NCI-H1105 treated with DMSO at 0.1 percent for 48 hours (cell line): ENCODE data around the gene SLC26A9.

Source experiments
- DNase-seq: peaks from one replicate; lab custom pipeline; 2025; lab: John Stamatoyannopoulos, UW

SLC26A9 gene

DNA sequence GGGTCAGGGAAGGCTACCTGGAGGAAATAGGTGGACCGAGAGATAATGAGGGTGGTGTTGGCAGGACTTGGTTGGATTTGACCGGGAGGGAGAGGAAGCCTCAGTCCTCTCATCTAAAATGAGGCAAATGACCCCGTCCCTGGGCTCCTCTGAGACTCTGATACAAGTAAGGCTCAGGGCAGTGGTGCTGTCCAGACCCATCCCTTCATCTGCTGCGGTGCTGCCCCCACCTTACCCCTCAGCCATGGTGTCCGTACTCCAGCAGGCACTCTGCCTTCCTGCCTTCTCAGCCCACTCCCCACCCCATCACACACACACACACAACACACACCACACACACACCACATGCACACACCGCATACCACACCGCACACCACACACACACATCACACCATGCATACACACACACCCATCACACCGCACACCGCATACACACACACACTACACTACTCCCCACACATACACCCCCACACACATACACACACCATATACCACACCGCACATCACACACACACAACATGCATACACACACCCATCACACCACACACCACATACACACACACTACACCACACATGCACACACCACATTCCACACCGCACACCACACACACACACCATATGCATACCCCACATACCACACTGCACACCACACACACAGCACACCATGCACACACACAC is 29.4 kb upstream of the SLC26A9 start:
- no peak for DNase-seq

DNA sequence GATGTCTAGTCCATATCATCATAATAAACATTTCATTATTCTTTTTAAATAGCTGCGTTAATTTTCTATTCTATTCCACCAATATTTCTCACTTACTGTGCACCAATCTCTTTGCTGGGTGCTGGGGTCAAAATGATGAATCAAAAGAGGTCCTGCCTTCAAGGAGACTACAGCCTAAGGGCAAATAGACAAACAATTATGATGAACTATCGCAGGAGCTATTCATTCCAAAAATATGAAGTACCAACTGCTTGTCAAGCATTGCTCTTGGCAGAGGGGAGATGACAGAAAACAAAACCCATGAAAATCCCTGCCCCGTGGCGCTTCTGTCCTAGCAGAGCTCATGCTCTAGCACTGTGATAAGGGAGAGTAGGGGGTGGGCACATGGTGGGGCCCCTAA is 28.8 kb upstream of the SLC26A9 start:
- peak; percentile 3 for DNase-seq

DNA sequence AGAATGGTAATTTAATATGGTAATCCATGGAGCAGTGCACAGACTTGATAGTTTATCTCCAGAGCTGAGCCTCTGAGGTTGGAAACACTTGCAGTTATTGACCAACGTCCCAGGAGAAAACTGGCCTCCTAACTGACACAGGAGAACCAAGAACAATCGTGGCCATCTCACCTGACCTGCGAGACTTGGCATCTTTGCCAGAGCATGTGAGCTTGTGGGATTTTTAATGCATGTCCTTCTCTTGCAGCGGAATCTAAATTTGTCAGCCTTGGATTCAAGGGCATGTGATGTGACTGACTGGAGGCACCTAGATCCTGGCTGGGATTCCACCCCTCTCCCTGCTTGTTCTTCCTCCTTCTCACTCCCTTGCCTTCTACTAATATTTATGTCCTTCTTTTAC is 27.8 kb upstream of the SLC26A9 start:
- no peak for DNase-seq

DNA sequence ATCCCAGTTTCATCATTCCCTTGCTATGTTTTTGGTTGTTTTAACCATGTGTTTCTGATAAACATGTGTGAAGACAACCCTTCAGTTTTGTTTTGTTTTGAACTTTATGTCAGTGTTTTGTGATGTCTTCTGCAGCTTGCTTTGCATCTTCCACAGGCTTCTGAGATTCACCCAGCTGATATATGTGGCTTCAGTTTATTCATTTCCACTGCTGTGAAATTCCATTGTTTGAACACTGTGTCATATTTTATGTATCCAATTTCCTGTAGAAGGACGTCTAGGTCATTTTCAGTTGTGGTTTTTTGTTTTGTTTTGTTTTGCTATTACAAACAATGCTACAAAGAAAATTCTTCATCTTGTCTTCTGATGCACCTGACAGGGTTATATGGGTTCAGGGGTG is 27.2 kb upstream of the SLC26A9 start:
- no peak for DNase-seq

DNA sequence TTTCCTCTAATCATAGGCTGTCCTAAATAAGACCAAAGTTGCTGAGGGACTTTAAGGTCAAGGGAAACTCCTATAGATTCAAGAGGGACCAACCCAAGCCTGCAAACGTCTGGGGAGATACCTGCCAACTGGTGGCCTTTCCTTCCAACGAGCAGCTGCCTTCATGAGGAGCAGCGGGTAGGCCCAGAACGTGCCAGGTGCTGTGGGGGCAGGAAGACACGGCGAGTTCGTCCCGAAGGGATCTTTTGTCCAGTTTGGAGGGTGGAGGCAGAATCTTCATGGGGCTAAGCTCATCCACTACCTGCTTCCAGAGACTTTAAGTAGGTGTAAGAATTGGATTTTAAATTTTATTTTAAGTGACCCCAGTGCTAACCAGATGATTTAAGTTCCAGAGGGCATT is 26.0 kb upstream of the SLC26A9 start:
- no peak for DNase-seq

DNA sequence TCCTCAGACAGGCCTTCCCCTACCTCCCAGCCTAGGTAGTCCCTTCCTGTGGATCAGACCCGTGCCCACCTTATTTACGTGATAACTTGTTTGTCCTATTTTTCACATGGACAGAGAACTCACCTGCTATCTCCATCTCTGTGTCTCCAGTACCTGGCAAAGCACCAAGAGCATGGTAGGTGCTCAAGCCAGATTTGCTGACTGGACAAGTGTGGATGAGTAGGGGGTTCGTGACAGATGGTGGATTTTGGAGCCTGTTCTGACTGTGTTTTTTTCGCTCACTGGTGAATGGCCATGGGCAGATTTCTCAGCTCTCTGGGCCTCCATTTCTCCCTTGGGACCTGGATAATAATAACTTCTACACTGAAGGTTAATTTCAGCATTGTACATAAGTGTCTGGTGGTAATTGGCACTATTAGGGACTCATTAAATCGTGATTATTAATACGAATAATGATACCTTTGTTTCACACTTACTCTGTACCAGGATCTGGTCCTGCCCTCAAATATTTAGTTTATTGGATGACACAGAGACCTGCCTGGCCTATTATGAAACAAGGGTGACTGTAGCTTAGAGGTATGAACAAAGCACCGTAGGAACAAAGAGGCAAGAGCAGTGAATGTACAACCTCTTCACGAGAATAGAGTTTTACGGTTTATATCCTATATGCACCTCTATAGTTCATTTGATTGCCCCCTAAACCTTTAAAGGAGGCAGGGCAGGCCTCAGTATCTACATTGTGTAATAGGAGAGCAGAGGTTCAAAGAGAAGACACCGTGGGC is 24.5 kb upstream of the SLC26A9 start:
- peak; percentile 33 for DNase-seq

DNA sequence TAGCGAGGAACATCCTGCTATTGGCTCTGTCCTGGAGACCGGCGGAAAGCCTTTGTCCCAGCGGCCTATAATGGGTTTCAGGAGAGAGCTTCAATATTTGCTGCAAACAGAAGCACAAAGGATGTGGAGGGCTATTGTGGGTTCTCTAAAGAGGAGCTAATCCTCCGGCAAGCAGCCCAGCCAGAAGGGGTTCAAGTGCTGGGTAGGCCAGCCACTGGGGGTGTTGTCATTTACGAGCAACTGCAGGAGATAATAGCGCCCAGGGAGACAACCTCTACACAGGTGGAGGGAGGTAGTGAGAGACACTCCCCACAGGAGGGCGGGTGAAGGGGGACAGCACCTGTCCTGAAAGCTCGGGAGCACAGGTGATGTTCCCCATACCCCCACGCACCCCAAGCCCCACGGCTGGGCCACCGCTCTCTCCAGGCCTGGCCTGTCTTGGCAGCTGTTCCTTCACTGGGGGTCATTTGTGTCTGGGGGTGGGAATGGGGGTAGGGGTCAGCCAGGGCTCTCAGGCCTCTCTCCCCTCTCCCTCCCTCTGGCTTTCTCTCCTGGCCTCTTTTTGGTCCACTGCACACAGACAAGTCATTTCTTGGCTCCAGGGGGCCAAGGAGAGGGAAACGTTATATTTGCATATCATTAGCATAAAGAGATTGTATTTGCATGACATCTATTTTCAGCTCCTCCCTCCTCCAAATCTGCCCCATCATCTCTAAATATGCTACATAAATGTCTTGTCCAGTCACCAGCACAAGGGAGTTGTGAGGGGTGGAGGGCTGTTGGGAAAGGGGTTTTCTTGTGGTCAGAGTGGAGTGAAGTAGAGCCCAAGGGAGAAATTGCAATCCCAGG is 22.0 kb upstream of the SLC26A9 start:
- peak; percentile 41 for DNase-seq

DNA sequence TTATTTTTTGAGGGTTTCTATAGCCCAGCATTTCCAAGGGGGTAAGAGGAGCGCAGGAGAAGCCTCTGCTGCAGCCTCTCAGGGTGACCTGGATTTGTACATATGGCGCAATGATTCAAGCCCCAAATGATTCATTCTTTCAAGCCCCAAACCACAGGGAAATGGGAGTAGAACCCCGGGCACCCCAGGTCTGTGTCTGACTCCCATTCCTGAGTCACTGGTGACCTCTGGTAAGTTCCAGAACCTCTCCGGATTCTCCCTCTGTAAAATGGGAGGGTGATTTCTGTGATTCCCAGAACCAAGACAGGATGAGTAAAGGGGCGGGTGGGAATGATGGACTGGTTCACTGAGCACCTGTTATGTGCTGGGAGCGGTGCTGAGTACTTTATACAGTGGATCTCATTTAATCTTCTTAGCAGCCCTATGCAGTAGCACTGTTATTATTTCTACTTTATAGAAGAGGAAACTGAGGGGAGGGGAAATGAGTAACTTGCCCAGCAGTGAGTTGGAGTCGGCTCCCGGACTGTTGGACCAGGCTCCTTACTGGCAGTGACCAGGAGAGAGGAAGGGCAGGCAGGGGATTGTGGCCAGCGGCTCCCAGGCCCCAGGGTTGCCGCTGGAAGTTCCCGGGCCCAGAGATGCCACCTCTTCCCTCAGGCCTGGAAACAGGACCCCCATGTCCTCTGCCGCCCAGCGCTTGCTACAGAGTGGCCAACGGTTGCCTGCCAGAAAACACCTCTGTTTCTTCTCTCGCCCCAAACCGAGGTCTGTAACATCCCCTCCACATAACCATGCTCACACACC is 20.3 kb upstream of the SLC26A9 start:
- DNase-seq, result no peak

DNA sequence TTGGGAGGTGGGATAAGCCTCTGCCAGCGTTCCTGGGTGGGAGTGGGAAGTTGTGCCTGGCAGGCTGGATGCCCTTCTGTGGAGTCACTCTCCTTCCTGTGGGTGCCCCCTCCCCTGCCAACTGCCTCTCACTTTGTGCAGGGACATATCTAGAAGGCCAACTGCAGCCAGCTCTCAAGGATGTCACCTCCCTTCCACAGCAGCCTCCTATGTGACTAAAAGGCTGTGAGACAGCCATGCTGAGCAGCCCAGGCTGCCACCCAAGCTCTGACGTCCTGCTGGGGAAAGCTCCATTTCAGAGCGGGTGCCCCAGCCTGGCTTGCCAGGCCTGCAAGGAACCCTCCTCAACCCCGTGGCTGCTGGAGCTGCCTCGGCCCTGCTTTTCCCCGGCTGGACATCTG is 19.6 kb upstream of the SLC26A9 start:
- no peak for DNase-seq

DNA sequence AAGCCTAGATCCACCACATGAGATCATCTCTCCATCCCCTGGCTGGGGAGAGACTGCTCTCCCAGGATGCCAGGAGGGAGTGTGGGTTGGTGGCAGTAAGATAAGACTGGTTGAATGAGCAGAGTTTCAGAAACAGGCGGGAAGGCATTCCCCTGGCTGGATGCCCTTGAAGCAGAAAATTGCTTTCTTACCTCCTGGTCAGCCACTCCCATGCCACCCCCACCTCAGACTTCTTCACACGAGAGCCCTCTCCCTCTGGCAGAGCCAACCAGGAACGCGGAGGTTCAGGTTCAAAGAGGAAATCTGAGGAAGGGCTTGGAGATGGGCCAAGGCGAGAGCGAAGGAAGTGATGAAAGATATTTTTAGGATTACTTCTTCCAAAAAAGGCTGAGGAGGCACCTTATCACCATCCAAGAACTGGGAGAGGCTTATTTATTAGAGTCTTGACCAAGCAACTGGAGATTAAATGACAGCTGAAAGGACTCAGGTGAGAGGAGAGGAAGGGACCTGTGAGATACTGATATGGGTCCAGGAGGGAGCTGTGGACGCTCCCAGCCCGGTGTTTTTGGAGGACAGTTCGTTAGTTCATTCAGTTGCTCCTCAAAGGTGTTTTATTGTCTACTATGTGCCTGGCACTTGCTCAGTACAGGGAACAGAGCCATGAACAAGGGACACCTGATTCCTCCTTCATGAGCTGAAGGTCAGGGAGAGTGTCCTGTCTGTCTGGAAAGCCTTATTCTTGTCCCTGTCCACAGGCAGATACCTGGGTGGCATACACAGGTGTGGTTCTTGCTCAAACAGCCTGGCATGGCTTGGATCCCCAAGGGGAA is 18.9 kb upstream of the SLC26A9 start:
- DNase-seq, result no peak

DNA sequence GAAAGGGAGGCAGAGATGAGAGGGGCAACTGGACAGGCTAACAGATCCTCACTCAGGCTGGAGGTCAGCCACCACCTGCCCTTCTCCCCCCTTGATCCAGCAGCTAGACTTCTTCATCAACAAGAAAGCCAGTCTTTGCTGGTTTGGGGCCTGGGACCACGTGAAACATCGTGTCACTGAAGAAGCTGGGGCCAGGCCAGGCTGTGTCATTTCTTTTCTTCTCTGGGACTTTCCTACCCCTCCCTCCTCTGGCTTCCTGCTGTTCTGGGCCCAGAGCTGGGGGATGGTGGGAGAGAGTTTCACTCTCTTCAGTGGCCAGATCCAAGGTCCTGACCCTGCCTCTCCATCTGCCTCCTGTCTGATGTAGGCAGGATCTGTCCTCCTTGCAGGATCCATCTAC is 18.1 kb upstream of the SLC26A9 start:
- no peak for DNase-seq

DNA sequence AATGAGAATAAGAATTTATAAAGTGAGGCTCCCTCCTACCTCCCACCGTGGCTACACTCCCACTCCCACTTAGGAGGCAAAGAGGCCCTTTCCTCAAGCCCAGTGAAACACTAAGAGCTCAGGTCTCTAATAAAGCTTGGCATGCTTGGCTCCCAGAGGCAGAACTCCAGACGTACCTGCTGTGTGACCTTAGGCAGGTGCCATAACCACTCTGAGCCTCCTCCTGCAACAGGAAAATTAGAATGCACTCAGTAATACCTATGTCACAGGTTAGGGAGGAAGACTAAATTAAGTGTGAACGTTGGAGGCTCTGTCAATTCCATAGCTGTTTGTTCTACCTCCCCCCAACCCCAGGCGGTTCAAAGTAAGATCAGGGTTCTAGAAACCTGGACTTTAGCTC is 16.5 kb upstream of the SLC26A9 start:
- no peak for DNase-seq

DNA sequence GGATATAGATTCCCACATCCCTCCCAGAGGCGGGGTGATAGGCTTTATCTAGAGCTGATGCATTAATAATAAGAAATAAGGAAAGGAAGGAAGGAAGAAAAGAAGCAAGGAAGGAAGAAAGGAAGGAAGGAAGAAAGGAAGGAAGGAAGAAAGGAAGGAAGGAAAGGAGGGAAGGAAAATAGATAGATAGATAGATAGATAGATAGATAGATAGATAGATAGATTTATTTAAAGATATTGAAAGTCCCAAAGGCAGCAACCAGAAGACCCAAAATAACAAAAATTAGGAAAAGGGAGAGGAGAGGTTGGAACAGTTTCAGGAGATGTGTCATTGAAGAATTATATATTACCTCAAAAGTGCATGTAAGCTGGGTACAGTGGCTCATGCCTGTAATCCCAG is 12.2 kb upstream of the SLC26A9 start:
- no peak for DNase-seq

DNA sequence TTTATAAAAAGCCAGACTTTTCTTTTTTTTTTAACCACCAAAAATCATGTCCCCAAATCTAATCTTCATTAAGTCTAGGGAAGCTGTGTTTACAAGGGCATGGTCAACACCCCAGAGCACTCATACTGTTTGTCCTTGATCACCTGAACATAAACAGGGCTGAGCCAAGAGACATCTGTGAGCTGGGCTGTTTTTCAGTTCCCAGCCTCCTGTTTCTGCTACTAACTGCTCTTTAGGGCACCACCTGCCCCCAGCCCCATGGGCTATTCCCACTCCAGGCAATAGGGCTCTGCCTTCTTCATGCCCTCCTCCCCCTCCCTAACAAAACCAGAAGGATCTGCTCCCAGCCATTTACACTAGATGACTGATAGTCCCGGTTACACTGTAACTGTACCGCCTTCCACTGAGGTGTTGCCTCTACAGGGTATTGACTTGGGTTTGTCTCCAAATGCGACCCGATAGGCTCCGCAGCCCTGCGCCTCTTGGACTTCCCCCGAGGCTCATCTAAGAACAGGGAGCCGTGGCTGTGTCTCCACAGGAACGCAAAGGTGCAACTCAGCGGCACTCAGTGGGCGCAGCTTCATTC is 11.7 kb upstream of the SLC26A9 start:
- DNase-seq, result no peak

DNA sequence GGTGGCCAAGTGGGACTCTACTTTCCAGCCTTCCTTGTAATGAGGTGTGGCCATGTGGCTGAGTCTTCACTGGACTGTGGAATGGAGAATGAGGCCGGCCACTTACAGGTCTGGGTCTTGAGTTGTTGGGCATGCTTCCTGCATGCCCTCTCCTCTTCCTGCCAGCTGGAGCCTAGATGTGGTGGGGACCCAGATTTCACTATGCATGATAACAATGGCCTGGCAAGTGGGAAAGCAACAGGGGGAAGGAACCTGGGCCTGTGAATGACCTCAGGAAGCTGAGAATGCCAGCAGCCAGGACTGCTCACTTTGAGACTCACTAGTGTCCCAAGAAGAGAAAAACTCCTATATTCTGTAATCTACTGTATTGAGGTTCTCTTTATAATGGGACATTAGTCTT is 8.5 kb upstream of the SLC26A9 start:
- no peak for DNase-seq

DNA sequence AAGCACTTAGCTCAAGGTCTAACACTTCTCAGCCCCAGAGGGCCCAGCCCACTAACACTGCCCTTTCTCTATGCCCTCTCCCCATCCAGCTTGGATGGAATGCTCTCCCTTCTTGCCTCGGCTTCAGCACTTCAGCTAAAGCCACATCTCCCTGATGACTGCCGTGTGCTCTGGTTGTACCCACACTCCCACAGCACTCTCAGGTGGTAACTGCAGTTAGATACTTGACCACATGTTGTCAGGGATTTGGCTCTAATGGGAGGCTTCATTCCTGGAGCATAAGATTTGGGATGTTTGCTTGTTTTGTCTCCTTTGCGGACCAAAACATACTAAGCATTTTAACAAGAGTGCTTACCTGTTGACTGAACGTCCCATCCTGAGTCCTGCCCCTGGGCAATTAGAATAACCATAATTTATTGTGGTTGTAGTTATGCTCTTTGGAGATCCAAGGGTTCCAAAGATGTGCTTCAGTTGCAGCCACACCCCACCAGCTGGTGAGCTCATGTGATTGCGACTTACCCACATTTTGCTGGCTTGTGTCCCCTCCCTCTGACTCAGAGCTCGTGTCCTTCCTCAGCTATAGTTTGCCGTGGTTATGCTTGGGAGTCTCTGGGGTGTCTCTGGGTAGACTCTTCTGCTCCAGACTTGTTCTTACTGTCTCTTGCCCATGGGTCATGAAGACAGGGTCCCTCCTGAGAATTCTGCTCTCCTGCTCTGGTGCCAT is 7.7 kb upstream of the SLC26A9 start:
- no peak for DNase-seq

DNA sequence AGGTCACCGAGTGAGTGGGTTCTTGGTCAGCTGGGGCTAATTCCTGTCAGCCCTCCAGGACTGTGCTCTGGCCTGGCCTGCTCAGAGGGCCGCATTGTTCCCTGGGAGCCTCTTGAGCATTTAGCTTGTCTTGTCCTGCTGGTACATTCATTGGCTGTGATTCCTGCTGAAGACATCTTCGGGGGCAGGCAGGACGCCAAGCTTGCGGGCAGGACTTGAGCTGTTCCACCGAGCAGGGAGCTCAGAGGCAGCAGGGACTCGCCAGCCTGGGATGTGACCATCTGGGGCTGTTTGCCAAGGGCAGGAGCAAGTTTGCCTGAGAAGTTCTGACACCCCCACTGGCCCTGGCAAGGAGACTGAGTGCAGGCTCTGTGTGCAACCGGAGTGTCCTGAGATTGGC is 7.0 kb upstream of the SLC26A9 start:
- DNase-seq, result no peak

DNA sequence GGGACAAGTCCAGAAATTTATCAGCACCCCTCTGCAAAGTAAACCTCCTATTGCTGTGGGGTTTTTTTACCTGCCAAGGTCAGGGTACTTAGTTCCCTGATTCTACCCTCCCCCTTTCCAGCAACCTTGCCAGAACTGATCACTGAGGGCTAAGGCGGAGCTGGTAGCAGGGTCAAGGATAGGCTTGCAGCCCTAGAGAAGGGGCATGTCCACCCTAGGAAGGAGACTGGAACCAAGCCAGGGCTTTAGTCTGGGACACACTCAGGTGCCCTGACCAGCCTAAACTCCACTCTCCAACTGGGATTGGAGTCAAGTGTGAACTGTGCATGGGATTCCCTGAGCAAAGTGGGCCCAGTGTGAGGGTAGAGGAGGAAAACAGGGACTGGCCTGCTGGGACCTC is 6.5 kb upstream of the SLC26A9 start:
- DNase-seq, result no peak

DNA sequence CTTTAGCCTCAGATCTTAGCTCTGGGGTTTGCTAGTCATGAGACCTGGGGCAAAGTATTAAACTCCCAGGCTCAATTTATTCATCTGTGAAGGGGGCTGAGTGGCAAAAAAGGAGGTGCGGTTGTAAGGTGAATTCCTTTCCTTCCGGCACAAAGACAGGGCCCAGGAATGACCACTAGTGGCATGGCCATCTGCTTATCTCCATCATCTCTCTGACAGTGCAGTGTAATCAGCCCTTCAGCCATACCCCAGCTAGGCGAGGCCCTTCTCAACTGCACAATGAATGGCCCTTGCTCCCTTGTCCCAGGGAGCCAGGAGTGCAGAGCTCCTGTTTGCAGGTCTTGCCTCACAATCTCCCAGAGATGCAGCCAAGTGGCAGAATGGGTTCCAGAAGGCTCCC is 5.6 kb upstream of the SLC26A9 start:
- no peak for DNase-seq

DNA sequence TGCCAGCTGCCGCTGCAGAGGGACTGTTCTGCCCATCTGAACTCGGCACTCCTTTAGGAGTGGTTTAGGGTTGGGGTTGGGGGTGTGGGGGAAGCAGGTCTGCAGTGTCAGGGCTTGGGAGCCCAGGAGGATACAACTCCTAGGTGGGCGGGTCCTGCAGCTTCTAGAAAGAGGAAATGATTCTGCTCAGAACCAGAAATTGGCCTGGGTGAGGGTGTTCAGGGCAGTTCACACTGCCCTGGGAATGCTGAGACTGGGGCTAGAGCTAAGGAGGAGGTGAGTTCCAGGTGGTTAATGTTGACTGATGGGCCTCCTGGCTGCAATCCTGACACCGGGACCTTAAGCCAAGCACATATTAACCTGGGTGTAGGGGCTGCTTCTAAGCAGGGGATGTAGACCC is 4.8 kb upstream of the SLC26A9 start:
- DNase-seq, result no peak
